D721Med (cell line): ENCODE data around the gene SYNGR1.
"Not testable (repeated sequence)": the region's sequence is repeated elsewhere in the genome, so short reads cannot be mapped to it uniquely, and the experiment has no call there.

Experiments
- DNase-seq: peaks from one replicate; pipeline ENCODE4 v3.0.0; 2011; ENCODE audit warnings: low spot score; ENCODE audit not compliant: insufficient read length
- FAIRE-seq: peaks from 2 replicates; lab custom pipeline; 2011; peaks lifted over from hg19 to GRCh38; lab: Jason Lieb, UNC
- CTCF ChIP-seq: IDR thresholded peaks from 2 replicates; pipeline ENCODE4 v1.5.1; 2012; ENCODE audit warnings: mild to moderate bottlenecking, control low read depth; ENCODE audit not compliant: insufficient read depth; ENCODE audit errors: missing control alignments

The SYNGR1 gene

GRCh38 chr22:39317084-39317774, 32.6 kb upstream of the SYNGR1 start:
- no peak for TF ChIP-seq CTCF
- DNase-seq (no peak), FAIRE-seq (no peak)

GRCh38 chr22:39317775-39318506, 31.9 kb upstream of the SYNGR1 start:
- DNase-seq = no peak
- TF ChIP-seq CTCF = no peak
- no peak for FAIRE-seq

DNA sequence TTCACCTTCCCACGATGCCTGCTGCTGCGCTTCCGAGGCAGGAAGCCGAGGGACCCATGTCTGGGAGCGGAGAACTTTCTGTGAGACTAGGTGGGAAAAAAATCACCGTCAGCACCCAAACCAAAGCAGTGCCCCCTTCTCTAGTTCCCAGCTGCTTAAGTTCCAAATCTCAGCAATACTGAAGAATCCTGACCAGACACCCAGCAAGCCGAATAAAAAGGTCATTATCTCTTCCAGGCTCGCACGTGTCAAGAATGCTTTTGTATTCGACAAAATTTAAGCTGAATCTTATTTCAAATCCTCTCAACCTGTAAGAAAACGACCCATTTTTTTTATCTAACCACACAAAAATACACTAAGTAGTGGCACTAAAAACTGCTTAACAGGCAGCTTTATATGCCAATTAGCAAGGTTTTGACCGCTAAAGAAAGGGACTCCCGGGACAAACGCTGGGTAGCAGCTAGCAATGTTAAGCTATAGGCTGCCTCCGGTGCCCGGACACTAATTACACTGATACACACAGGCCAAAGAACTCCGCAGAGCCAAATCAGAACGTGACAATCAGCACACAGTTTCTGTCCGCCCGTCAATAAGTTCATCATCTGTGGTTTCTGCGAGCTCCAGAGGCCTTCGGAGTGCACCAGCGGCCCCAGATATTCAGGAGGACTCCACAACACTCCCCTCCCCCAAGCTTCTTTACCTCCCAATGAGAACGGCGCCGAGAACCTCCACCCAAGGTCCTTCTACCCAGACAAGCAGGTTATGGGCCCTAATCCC, 31.1 kb upstream of the SYNGR1 start:
- TF ChIP-seq CTCF = no peak

GRCh38 chr22:39319284-39320022, 30.3 kb upstream of the SYNGR1 start, which contains the start of gene RPL3:
RPL3 (minus strand) TSS chr22:39319623; CDS start chr22:39319597, 26 bp downstream.
- peak; percentile 56 for DNase-seq
- TF ChIP-seq CTCF = no peak
- no peak for FAIRE-seq

More for the DNA sequence above, 31.1 kb upstream of the SYNGR1 start:
- DNase-seq (no peak), FAIRE-seq (no peak)

DNA sequence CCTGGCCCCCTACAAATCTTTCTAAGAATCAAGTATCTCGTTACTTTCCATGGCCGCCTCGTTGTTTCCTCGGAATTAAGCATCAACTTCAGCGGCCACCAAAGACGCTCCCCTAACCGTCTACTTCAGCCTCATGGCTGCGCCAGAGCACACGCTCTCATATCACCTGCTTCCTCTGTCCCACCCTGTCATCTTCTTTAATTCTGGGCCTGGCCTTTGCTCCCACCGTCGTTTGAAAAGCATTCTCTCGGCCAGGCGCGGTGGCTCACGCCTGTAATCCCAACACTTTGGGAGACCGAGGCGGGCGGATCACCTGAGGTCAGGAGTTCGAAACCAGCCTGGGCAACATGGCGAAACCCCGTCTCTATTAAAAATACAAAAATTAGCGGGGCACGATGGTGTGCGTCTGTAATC, 29.2 kb upstream of the SYNGR1 start:
- DNase-seq, FAIRE-seq: not testable (repeated sequence)

DNA sequence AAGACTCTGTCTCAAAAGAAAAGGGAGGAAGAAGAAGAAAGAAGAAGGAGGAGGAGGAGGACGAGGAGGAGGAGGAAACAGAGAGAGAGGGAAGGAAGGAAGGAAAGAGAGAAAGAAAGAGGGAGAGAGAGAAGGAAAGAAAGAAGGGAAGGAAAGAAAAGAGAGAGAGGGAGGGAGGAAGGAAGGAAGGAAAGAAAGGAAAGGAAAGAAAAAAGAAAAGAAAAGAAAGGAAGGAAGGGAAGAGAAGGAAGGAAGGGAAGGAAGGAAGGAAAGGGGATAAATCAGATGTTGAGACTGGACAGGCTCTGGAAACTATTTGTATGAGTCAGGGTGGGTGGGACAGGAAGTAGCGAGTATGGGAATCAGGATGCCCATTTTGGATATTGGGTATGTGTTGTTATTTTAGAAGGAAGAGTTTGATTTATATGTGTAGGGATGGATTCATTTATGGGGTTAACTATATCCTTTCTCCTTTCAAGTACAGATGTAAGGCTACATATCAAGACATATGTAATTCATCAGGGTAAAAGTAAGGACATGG, 24.3 kb upstream of the SYNGR1 start:
- TF ChIP-seq CTCF = no peak
- FAIRE-seq (no peak), DNase-seq (no peak)
